ELF-1 (cell line): ENCODE measurements around the gene ECI2.
"Not testable (repeated sequence)": the region's sequence is repeated elsewhere in the genome, so short reads cannot be mapped to it uniquely, and the experiment has no call there.

Experiments used
- DNase-seq: peaks from one replicate; pipeline ENCODE4 v3.0.0-alpha.2; 2016; ENCODE audit warnings: low read depth, low spot score

ECI2 gene

GRCh38 chr6:4102687-4103244, 32.6 kb downstream of the ECI2 start:
- no peak for DNase-seq

- no peak for DNase-seq
Observed at GRCh38 chr6:4101298-4101697, 34.1 kb downstream of the ECI2 start.

GRCh38 chr6:4100655-4101054, 34.7 kb downstream of the ECI2 start:
- DNase-seq = no peak

GRCh38 chr6:4093288-4093687, 42.1 kb downstream of the ECI2 start:
- no peak for DNase-seq

GRCh38 chr6:4091941-4092340, 43.4 kb downstream of the ECI2 start:
- DNase-seq = no peak

GRCh38 chr6:4090043-4090442, 45.3 kb downstream of the ECI2 start:
- not testable (repeated sequence) for DNase-seq

- DNase-seq = no peak
Observed at GRCh38 chr6:4088704-4089103, 46.7 kb downstream of the ECI2 start.

GRCh38 chr6:4085332-4085700, 50.1 kb downstream of the ECI2 start:
- DNase-seq = no peak

GRCh38 chr6:4084444-4085331, 50.7 kb downstream of the ECI2 start:
- no peak for DNase-seq

GRCh38 chr6:4078691-4079471, 56.5 kb downstream of the ECI2 start, which contains the start of gene FAM217A:
FAM217A (minus strand) TSS chr6:4079137; CDS start chr6:4077414, 1,723 bp downstream.
- no peak for DNase-seq

- DNase-seq = no peak
Observed at GRCh38 chr6:4074478-4075235, 60.7 kb downstream of the ECI2 start.

- no peak for DNase-seq
Observed at GRCh38 chr6:4071330-4071729, 64.0 kb downstream of the ECI2 start.

- no peak for DNase-seq
Observed at GRCh38 chr6:4069199-4069598, 66.2 kb downstream of the ECI2 start.

GRCh38 chr6:4067673-4068072, 67.7 kb downstream of the ECI2 start:
- no peak for DNase-seq

GRCh38 chr6:4066029-4066755, 69.2 kb downstream of the ECI2 start:
- DNase-seq = no peak
